T-helper 1 cell (primary cell): ENCODE data around the gene SMC3.

ENCODE experiments used
- DNase-seq, 5 donors: peaks; one replicate each; pipeline ENCODE4 v3.0.0-alpha.2; 2012 to 2020

The SMC3 gene

DNA sequence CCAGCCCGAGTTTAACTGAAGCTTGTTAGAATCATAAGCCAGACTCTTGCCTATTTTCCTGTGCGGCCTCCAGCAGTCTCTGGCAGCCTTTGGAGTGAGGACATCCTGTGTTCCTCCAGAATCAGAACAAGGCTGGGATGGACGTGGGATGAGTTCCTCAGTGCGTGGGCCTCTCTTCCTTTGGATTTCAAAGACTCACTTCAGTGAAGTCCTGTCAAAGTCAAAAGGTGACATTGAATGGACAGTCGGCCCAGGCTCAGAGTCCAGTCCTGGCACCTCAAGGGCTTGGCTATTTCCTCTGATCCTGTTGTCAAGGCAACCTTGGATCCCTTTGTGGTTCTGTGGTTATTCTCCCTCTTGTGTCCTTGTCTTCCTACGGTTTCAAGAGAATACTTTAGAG lies 21.4 kb upstream of the SMC3 start:
- DNase-seq = no peak

DNA sequence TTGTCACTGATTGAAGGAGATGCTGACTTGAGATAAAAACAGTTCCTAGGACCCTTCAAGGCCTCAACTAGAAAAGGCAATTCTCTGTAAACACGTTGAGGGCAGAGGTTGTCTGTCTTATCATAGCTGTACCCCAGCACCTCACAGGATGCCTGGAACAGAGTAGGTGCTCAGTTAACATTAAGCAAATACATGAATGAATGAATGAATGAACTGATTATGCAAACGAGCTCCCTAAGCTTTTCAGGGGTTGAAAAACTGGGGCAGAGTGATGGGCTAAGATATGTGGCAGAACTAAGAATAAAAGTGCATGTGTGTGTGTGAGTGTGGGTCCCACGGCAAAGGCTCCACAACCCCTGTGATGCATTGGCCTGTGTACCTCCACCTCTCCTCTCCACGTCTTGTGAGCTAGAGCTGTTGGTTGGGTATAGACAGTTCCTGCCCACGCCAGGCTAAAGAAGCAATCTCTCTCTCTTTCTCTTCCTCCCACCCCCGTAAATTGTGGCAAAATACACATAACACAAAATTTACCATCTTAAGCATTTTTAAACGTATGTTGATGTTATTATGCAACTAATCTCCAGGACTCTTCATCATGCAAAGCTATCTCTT lies 20.9 kb upstream of the SMC3 start:
- DNase-seq = no peak

- DNase-seq = peak in 2 of 5 donors; percentile 10 to 67
Observed at GRCh38 chr10:110547139-110547761, 20.2 kb upstream of the SMC3 start.

DNA sequence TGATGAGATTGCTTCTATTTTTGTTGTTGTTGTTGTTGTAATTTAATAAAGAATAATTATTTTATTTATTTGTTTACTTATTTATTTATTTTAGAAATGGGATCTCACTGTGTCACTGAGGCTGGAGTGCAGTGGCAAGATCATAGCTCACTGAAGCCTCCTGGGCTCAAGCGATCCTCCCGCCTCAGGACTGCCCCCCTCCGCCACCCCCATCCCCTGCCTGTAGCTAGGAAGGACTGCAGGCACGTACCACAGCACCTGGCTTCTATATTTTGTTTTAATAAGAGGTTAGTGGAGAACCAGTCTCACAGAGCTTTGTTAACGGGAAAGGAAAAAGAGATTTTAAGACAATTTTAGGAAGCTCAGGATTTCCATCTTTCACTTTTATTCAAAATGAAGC lies 19.5 kb upstream of the SMC3 start:
- DNase-seq = no peak

DNA sequence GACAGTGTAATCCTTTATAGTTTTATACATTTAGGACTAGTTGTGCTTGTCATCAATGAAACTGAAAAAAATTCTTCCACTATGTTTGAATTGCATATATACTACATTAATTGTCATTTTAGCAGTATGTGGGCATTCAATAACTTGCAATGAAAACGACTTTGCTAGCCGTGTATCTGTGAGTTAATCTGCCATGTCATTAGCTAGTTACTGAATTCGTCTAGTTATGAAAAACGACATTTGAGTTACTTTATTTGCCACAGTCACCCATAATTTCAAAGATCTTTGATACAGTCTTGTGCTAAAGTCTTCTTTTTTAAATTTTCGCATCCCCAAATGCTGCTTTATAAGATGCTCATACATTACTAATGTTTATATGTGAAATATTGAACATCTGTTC lies 18.3 kb upstream of the SMC3 start:
- DNase-seq = no peak

DNA sequence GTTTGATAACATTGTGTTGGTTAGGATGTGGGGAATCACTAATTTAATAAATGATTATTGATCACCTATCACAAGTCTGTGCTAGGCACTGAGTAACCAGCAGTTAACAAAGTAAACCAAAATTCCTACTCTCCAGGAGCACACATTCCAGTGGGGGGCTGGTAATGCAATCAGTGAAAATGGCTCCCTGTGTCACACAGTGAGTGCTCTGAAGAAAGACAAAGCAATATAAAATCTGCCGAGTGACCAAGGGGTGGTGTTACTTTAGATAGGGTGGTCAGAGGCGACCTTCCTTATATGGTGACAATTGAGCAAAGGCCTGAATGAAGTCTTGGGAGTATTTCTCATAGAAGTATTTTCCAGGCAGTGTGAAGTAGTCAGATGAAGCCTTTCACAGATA lies 13.6 kb upstream of the SMC3 start:
- no peak for DNase-seq

DNA sequence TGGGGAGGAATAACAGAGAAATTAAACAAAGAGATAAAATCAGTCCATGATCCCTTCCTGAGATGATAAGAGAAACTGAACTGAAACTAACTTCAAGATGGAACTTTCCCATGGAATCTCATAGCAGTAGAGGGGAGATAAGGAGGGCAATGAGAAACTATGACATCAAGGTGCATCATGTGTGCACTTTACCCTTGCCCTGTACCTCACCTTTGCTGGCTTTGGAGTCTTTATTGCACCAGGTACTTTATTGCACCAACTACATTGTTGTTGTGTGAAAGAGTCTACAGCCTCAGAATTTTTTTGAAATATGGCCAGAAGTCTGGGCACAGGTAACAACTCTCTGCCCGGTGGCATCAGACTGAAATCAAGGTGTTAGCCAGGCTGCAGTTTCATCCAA lies 11.2 kb upstream of the SMC3 start:
- no peak for DNase-seq

GRCh38 chr10:110556969-110557601 lies 10.4 kb upstream of the SMC3 start:
- peak; percentile 16 to 74 (median 45) for DNase-seq

DNA sequence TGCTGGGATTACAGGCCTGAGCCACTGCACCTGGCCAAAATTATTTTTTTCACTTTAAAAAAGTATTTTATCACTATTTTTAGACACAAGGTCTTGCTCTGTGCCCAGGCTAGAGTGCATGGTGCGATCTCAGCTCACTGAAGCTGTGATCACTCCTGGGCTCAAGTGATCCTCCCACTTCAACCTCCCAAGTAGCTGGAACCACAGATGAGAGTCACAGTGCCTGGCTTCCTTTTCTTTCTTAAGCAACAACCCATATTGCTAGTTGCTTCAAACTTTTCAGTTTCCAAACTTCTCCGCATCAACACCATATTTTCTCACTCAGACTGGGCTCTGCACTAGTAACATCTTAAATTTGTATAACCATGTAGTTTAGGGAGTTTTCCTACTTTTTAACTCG lies 9.5 kb upstream of the SMC3 start:
- no peak for DNase-seq

DNA sequence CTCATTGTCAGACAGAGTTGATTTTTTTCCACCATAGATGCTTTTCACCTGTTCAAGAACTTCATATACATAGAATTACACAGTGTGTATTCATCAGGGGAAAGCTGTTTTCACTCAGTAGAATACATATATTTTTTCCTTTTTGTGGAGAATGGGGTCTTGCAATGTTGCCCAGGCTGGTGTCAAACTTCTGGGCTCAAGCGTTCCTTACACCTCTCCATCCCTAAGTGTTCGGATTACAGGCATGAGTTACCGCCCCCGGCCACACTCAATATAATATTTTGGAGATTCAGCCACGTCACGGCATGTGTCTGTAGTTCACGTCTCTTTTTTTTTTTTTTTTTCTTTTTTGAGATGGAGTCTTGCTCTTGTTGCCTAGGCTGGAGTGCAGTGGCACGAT lies 7.5 kb upstream of the SMC3 start:
- no peak for DNase-seq

- DNase-seq = no peak
Observed at GRCh38 chr10:110561292-110561691, 6.2 kb upstream of the SMC3 start.

- no peak for DNase-seq
Observed at GRCh38 chr10:110562348-110562747, 5.1 kb upstream of the SMC3 start.

DNA sequence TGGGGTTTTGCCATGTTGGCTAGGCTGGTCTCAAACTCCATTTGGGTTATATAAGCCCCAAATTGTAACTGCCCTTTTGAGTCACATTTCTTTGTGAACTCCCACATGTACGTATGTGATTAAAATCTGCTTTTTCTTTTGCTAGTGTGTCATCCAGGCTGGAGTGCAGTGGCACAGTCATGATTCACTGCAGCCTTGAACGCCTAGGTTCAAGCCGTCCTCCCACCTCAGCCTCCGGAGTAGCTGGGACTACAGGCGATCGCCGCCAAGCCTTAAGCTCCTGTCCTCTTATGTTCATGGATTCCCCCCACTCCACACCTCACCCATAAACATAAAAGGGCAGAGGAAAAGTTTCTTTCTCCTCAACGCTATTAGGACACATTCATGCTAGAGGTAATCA lies 4.4 kb upstream of the SMC3 start:
- no peak for DNase-seq

- DNase-seq = no peak
Observed at GRCh38 chr10:110566472-110567200, 859 bp upstream of the SMC3 start.

- peak; percentile 29 to 69 (median 46) for DNase-seq
Observed at GRCh38 chr10:110568055-110568735, 700 bp downstream of the SMC3 start.

DNA sequence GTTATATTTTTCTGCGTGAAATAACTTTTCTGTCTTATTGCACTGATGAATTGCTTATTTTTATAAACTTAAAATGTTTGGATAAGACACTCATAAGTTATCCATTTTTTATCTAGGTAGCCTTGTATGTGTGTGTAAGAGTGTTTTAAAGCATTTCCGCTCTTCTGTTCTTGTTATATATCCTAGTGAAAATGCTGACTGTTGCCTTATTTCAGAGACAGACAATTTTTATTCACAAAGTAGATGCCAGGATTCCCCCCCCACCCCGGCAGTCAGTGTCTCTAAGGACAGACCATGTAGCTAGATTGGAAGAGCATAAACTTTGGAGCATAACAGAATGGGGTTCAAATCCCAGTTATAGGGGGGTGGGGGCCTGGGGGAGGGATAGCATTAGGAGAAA lies 1.6 kb downstream of the SMC3 start:
- no peak for DNase-seq

- no peak for DNase-seq
Observed at GRCh38 chr10:110569736-110570135, 2.2 kb downstream of the SMC3 start.

- no peak for DNase-seq
Observed at GRCh38 chr10:110571093-110571743, 3.7 kb downstream of the SMC3 start.

DNA sequence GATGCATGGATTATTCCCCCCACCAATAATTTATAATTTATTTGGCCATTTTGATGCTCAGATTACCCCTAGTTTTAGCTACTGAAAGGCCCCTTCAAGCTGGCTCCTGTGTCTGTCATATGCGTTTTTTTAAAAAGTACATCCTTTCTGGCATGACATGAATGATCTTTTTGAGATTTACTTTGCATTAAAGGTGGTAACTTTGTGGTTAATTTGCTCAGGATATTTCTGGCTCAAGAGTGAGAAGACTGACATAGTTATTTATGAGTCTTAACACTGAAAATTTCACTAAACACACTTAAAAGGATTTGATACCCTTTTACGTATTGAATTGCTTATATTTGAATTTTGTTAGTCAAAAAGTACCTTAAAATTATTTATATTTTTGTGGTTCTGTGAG lies 5.4 kb downstream of the SMC3 start:
- DNase-seq = no peak

DNA sequence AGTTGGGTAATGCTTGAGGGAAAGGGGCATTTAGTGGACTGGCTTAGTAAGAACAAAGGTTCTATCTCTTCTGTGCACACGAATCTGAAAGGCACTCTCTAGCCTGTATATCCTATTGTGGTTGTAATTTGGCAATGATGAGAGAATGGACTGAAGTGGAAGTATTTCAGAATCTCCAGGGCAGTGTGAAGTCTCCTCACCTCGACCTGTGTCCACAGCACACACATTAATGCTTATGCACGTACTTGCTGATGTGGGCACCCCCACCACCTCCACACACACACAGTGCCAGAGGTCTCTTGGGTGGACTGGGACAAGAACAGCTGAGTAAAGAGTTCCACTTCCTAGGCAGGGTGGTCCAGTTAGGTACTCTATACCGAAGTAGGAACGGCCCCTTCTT lies 6.9 kb downstream of the SMC3 start:
- DNase-seq = no peak

GRCh38 chr10:110576220-110576619 lies 8.7 kb downstream of the SMC3 start:
- DNase-seq = no peak

DNA sequence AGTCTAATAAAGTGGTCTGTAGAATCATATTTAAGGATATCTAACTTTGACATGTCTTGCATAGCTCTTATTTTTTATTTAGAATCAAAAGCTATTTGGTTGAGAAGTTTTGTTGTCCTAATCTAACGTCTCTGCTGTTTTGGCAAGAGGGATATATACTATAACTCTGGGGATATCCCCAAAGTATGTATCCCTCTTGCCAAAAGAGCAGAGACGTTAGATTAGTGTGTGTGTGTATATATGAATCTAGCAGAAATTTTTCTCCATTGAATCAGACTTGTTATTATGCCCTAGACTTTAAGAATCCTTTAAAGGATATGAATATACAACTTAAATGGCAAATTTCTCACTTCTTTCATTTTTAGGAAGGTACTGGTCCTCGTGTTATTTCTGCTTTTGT lies 9.6 kb downstream of the SMC3 start:
- no peak for DNase-seq

- no peak for DNase-seq
Observed at GRCh38 chr10:110584006-110584405, 16.5 kb downstream of the SMC3 start.
